ENCODE data around the gene PLXNA2.

PLXNA2 gene

DNA sequence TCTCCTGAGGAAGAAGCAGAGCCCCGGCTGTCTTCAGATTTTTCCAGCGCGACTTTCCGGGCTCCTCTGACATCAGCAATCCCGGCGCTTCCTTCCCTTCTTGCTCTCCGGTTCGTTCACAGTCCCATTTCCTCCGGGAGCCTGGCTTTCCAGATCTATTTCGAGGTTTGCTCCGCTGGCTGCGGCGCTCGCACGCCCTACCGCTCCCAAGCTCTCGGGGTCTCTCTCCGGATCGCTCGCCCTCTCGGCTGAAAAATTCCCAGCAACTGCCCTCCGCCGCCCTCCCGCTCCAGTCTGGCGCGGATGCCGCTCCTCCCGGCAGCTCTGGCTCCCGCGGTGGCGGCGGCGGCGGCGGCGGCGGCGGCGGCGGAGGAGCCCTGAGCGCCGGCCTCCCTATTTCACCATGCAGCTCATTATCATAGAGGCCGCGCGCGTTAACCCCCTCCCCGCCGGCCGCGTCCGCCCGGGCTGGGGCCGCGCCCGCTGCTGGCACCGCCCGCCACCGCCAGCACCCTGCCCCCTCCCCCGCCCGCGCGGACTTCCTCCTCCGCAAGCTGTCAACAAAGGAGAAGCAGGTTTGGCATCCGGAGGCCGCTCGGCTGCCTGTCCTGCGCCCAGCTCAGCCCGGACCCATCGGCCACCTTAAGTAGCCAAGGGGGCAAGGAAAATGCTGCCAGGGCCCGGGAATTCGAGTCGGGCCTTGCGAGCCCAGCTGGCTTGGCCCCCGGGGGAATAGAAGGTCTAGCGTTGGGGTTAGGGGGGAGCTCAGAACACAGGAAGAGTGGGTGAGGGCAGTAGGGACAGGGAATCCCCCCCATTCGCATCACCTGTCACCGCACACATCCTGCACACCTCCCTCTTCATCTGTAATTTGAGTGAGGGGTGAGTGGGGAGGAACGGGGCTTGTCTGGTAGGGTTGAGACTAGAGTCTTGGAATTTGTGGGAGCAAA, at the start of gene PLXNA2:
TSS of gene PLXNA2 (minus strand) at position 418 of the 950 bp plus-strand sequence. CDS start 26,462 bp downstream, outside the sequence.
- peak; percentile 93 for DNase-seq

DNA sequence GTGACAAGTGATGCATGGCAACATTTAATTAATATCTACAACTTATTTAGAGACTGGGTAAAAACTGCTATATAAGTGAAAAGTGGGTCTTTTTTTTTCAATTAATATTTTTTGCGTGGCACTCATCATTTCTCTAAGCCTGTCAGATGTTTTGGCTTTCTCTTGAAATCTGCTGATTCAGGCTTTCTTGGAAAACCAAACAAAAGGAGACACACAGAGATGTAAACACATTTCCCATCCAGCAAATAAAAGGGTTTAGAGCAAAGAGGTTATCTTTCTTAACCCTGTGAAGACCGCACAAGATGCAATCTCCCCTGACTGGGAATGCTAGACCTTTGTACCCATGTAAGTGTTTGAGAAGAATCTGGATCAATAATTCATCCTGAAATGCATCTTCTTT, 48.7 kb upstream of the PLXNA2 start:
- no peak for DNase-seq

- DNase-seq = no peak
Observed at GRCh38 chr1:208291923-208292711, 47.9 kb upstream of the PLXNA2 start.

GRCh38 chr1:208291129-208291528, 46.9 kb upstream of the PLXNA2 start:
- DNase-seq = no peak

DNA sequence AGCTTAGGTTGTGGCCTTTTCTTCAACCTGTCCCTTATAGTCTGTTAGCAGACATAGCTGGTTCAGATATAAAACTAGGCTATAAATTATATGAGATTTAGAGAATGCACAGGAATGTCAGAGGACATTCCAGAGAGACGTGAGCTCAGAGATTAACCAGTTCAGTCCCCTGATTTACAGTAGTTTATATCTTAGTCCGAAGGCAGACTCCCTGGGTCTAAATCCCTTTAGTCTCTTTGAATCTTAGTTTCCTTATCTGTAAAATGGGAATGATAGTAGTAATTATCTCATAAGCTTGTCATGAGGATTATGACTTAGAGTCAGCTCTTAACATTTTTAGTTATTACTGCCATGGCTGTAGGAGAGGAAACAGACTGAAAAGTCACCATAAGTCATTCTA, 45.5 kb upstream of the PLXNA2 start:
- no peak for DNase-seq

DNA sequence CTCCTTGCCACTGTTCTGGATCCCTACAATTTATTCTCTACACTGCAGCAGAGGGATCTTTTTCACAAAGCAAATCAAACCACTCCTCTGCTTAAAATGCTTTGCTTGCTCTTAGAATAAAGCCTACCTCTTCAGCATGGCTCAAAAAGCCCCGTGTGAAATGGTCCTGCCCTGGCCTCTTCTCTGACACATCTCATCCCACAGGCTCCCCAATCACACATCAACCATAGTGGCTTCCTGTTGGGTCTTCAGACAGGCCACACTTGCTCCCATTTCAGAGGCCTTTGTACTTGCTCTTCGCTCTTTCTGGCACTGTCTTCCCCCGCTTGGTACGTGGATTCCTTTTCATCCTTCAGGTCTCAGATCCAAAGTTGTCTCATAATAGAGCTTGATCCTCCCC, 44.3 kb upstream of the PLXNA2 start:
- no peak for DNase-seq

- DNase-seq = no peak
Observed at GRCh38 chr1:208280681-208281450, 36.7 kb upstream of the PLXNA2 start.

- no peak for DNase-seq
Observed at GRCh38 chr1:208279826-208280588, 35.8 kb upstream of the PLXNA2 start.

- no peak for DNase-seq
Observed at GRCh38 chr1:208278638-208279037, 34.5 kb upstream of the PLXNA2 start.

DNA sequence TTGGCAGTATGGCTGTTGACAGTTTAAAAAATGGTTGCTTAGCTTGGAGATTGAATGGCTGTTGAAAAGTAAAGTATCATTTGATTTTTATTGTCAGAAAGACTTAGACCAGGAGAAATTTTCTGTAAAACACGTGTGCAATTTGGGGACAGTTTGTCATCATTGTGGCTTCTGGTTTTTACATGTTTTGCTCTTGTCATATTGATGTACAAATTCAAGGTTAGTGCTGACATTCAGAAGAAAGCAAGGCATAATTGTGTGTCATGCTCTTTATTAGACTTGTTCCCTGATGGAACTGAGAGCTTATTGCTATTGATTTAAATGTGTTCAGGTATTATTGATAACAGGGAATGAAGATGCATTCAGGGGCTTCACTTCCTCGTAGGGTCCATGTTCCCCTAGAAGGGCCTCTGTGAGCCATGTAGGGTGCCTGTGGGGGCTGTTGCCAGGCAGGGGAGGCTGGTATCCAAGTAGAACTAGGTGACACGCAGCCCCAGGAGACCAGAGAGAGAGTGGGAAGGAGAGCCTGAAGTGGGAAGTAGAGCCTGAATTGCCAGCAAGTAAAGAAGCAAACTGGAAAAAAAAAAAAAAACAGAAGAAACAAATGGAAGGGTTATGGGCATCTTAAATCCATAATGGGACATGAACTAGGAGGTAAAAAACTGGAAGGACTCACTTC, 32.7 kb upstream of the PLXNA2 start:
- no peak for DNase-seq

- DNase-seq = no peak
Observed at GRCh38 chr1:208275083-208275482, 30.9 kb upstream of the PLXNA2 start.

- no peak for DNase-seq
Observed at GRCh38 chr1:208273386-208274017, 29.3 kb upstream of the PLXNA2 start.

DNA sequence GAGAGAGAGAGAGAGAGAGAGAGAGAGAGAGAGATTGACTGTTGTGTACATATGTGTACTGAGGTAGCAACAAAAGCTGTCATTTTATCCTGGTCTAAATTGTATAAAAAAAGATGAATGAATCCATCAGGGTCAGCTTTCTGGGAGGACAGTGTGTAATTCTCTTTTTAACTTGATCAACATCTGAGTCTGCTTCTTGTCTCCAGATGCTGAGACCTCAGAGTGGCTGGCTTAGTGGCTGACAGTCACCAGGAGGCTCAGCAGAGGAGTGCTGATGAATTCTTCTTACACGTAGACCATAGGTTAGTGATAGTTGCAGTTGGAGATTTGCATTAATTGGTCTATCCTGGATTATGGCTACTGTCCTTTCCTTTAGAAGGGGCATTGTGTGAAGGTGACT, 28.5 kb upstream of the PLXNA2 start:
- DNase-seq = no peak

DNA sequence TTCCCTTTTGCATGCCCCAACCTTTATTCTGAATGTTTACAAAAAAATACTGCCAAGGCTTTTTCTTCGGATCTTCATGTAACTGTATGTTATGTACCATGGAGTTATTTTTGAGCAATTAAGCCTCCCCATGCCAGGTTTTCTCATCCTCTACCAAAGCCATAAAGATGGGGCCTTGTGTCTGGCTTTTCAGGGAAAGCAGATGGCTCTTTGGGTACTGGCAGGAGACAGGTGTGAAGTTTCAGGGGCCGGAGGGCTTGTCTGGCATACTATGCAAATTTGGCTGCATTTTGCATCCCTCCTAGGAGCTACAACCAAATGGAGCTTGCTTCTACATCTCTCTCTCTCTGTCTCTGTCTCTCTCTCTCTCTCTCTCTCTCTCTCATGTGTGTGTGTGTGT, 28.1 kb upstream of the PLXNA2 start:
- DNase-seq = no peak

DNA sequence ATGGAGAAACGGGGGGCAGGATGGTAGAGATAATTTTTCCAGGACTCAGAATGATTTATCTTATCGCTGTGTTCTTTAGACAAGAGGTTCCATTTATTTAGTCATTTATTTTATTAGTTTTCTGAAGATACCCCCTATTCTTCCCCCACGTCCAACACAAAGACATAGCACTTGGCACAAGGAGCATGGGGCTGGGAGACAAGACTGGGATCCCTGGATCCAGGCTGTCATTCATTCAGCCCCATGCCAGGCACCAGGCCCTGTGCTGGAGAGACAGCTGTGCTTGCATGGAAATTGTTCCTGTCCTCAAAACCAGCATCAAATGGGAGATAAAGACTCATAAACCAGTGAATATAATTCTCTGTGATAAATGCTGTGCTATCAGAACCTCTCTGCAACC, 27.1 kb upstream of the PLXNA2 start:
- DNase-seq = no peak

DNA sequence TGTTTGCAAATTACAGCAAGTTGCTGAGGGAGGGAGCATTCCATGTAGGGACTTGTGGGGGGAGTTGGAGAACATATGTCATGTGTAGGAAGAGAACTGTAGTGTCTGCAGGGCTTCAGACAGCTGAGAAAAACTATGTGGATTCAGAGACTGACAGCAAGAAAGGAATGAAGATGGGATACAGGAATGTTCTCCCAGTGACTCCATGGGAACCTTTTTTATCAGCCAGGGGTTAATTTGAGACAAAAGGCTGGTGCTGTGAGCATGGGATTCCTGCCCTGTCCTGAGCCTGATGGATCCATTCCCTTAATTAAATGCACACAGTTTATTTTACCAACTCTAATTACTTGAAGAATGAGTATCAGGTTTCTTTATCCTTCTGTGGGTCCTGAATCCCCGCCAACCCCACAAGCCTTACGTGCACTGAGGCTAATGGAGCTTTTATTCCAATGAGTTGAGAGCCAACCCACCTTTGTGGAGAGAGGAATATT, 26.5 kb upstream of the PLXNA2 start:
- DNase-seq = peak; percentile 74

- no peak for DNase-seq
Observed at GRCh38 chr1:208269338-208269666, 25.1 kb upstream of the PLXNA2 start.

DNA sequence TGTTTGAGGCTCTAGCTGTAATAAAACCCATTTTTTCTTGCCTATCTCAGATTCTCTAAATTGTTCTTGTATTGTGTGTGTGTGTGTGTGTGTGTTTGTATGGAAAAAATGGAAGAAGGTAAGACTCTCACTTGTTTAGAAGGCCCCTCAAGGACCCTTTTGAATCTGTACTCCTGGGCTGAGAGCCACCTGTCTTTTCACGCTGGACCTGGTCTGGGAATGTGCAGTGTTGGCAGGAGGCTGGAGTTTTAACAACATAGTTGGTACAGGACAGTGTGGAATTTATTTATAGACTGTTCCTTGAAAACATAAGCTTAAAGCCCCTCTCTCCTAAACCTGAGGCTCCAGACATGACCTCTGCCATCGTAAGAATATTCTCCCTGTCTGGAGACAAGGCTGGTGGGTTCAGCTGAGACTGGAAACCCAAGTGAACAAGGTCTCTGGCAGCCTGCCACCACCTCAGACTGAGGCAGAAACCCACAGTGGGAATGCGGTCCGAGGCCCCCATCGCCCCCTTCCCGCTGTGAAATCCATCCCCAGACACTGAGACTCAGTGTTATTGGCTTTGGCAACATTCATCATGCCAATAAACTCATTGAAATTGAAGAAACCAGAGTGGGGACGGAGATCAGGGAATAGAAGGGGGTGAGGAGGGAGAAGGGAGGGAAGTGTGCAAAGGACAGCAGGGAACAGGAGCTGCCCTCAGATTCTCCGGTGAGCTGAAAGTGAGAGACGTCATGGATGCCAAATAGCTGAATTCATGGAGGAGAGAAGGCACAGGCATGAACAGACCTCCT, 24.6 kb upstream of the PLXNA2 start:
- no peak for DNase-seq

- DNase-seq = no peak
Observed at GRCh38 chr1:208265525-208265924, 21.3 kb upstream of the PLXNA2 start.

- no peak for DNase-seq
Observed at GRCh38 chr1:208265122-208265469, 20.9 kb upstream of the PLXNA2 start.

Measured in islet precursor cell (in vitro differentiated cells).